Measurements from ENCODE around the gene CCDC201. TPM values are rescaled to one million over a fixed set of nuclear protein-coding genes. Genes with fewer than 3 reads are reported as not detected.
"Not testable (repeated sequence)": the region's sequence is repeated elsewhere in the genome, so short reads cannot be mapped to it uniquely, and the experiment has no call there.

Gene CCDC201
- total RNA-seq, 2 experiments from 2014 or later: not detected

- DNase-seq; H3K9me3 Mint-ChIP-seq; H3K36me3 Mint-ChIP-seq; CTCF ChIA-PET; H3K4me1 Mint-ChIP-seq (ENCODE audit: low read depth); POLR2A ChIA-PET; H3K4me3 Mint-ChIP-seq; H3K27ac Mint-ChIP-seq; intact Hi-C loops (cut with micrococcal nuclease); H3K27me3 Mint-ChIP-seq: not testable (repeated sequence)
These were observed 54.1 kb downstream of the CCDC201 start for GRCh38 chr7:45818763-45819162.

GRCh38 chr7:45817913-45818312 is 55.0 kb downstream of the CCDC201 start:
- H3K27ac Mint-ChIP-seq; DNase-seq; CTCF ChIA-PET; H3K36me3 Mint-ChIP-seq; H3K27me3 Mint-ChIP-seq; POLR2A ChIA-PET; intact Hi-C loops (cut with micrococcal nuclease); H3K4me3 Mint-ChIP-seq; H3K4me1 Mint-ChIP-seq (ENCODE audit: low read depth); H3K9me3 Mint-ChIP-seq: not testable (repeated sequence)

DNA sequence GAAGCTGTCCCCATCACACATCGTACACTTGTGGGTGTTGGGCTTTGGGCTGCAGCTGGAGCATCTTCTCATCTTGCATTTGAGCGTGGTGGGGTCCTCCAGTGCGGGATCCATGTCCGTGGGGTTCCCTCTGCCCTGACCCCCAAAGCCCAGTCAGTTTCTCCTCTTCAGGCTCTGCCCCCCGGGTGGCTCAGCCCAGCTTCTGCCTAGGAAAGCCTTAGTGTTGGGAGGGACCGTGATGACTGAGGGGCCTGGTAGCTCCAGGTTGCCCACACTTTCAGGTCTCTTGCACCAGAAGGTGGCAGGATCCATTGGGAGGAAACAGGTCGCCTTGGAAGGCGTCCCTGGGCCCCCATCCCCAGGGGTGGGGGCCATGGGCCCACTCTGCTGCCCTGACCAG is 55.9 kb downstream of the CCDC201 start:
- H3K9me3 Mint-ChIP-seq; DNase-seq; POLR2A ChIA-PET; H3K36me3 Mint-ChIP-seq; H3K27ac Mint-ChIP-seq; CTCF ChIA-PET; intact Hi-C loops (cut with micrococcal nuclease); H3K4me1 Mint-ChIP-seq (ENCODE audit: low read depth); H3K27me3 Mint-ChIP-seq; H3K4me3 Mint-ChIP-seq: not testable (repeated sequence)

DNA sequence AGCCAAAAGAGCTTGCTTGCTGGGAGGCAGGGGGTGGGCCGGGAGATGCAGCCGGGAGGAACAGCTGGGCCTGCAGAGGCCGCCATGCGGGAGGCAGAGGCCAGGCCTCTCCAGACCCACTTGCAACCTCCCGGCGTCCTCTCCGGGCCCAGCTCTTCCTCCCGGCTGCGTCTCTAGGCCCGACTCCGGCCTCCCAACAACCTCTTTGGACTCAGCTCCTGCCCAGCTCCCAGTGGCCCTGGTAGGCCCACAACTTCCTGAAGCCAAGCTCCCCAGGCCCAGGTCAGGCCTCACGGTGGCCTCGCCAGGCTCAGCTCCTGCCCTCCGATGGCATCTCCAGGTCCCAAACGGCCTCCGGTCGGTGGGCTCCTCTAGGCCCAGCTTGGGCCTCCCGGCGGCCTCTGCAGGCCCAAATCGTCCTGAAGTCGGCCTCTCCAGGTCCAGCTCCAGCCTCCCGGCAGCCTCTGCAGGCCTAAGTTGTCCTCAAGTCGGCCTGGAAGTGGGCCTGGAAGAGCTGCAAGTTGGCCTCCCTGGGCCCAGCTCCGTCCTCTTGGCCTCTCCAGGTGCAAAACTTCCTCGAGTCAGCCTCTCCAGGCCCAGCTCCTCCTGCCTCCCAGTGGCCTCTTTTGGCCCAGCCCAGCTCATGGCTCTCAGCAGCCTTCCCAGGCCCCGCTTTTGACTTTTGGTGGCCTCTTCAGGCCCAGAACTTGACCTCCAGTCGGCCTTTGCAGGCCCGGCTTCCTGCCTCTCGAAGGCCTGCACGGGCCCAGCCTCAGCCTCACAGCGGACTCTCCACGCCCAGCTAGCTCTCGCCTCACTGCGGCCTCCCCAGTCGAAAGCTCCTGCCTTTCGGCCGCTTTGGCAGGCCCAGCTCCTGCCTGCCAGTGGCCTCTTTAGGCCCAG is 58.4 kb downstream of the CCDC201 start:
- not testable (repeated sequence) for DNase-seq

DNA sequence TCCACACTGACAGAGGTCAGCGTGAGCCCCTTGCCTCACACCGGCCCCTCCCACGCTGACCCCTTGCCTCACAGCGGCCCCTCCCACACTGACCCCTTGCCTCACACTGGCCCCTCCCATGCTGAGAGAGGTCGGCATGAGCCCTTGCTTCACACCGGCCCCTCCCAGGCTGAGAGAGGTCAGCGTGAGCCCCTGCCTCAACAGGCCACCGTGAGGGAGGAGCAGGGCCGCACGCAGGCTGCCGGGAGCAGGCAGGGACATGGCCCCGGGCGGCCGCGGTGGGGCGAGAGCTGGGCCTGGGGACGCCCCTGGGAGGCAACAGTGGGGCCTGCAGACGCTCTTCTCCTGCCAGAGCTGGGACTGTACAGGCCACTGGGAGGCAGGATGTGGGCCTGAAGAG is 59.1 kb downstream of the CCDC201 start:
- DNase-seq; intact Hi-C loops (cut with micrococcal nuclease); H3K36me3 Mint-ChIP-seq; H3K4me1 Mint-ChIP-seq (ENCODE audit: low read depth); POLR2A ChIA-PET; H3K4me3 Mint-ChIP-seq; H3K9me3 Mint-ChIP-seq; H3K27ac Mint-ChIP-seq; CTCF ChIA-PET; H3K27me3 Mint-ChIP-seq: not testable (repeated sequence)

More for the DNA sequence above, 58.4 kb downstream of the CCDC201 start:
- POLR2A ChIA-PET; H3K27ac Mint-ChIP-seq; H3K27me3 Mint-ChIP-seq; H3K4me3 Mint-ChIP-seq; H3K4me1 Mint-ChIP-seq (ENCODE audit: low read depth); H3K36me3 Mint-ChIP-seq; CTCF ChIA-PET; intact Hi-C loops (cut with micrococcal nuclease); H3K9me3 Mint-ChIP-seq: not testable (repeated sequence)

DNA sequence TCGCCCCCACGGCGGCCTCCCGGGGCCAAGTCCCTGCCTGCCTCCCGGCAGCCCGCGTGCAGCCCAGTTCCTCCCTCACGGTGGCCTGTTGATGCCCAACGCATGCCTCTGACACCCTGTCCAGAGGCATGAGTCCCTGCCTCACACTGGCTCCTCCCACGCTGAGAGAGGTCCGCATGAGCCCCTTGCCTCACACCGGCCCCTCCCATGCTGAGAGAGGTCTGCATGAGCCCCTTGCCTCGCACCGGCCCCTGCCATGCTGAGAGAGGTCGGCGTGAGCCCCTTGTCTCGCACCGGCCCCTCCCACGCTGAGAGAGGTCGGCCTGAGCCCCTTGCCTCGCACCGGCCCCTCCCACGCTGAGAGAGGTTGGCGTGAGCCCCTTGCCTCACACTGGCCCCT is 59.9 kb downstream of the CCDC201 start:
- CTCF ChIA-PET: no interaction called here
- no peak for DNase-seq
- POLR2A ChIA-PET: no interaction called here
- Mint-ChIP-seq H3K9me3 (no peaks in the 10 kb centered on the region), H3K27me3 (no peaks in the 10 kb centered on the region), H3K27ac (no peak overlapping the region), H3K4me3 (no peak overlapping the region), H3K4me1 (ENCODE audit: low read depth) (no peaks in the 10 kb centered on the region), H3K36me3 (no peaks in the 10 kb centered on the region)
- intact Hi-C loops (cut with micrococcal nuclease): no loop called here

- H3K4me1 Mint-ChIP-seq (ENCODE audit: low read depth); H3K27ac Mint-ChIP-seq; POLR2A ChIA-PET; H3K27me3 Mint-ChIP-seq; H3K36me3 Mint-ChIP-seq; DNase-seq; H3K4me3 Mint-ChIP-seq; H3K9me3 Mint-ChIP-seq; intact Hi-C loops (cut with micrococcal nuclease): not testable (repeated sequence)
- CTCF ChIA-PET: interaction anchor here (0.7 kb wide), 1 partner anchor 551 kb away, joined by 3 read pairs; no protein-coding TSS in a partner anchor
These were observed 61.1 kb downstream of the CCDC201 start for GRCh38 chr7:45811652-45812234.

DNA sequence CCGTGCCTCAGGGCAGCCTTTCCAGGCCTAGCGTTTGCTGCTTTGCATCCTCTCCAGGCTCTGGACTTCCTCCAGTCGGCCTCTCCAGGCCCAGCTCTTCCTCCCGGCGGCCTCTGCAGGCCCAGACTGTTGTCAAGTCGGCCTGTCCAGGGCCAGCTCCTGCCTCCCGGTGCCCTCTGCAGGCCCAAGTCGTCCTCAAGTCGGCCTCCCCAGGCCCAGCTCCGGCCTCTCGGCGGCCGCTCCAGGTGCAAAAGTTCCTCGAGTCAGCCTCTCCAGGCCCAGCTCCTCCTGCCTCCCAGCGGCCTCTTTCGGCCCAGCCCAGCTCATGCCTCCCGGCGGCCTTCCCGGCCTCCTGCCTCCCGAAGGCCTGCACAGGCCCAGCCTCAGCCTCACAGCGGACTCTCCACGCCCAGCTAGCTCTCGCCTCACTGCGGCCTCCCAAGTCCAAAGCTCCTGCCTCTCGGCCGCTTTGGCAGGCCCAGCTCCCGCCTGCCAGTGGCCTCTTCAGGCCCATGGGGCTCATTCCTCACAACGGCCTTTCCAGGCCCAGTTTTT is 62.4 kb downstream of the CCDC201 start:
- POLR2A ChIA-PET; H3K4me1 Mint-ChIP-seq (ENCODE audit: low read depth); H3K4me3 Mint-ChIP-seq; intact Hi-C loops (cut with micrococcal nuclease); CTCF ChIA-PET; H3K9me3 Mint-ChIP-seq; DNase-seq; H3K27me3 Mint-ChIP-seq; H3K27ac Mint-ChIP-seq; H3K36me3 Mint-ChIP-seq: not testable (repeated sequence)

Other genes with a start within 250 kb of the CCDC201 start
- gene IGFBP1, start 15.4 kb upstream of the CCDC201 start, total RNA-seq: not detected
- 1 to 10 TPM; 1.1 to 1.9 TPM for gene IGFBP3, start 48.2 kb upstream of the CCDC201 start, total RNA-seq